GM12878 (cell line): ENCODE results near the gene FGD1. TPM values are rescaled to one million over a fixed set of nuclear protein-coding genes. Genes with fewer than 3 reads are reported as not detected.

Experiments used
- ATAC-seq: fragments of 200-7000 bp; cut with Tn5 transposase; 3 replicates; pipeline ENCODE4 v1.9.1; 2020; ENCODE audit warnings: mild to moderate bottlenecking, moderate library complexity
- BruUV-seq: library from RNA; stranded (reverse); fragments of 400-500 nt; replicated peaks from 2 replicates; lab custom pipeline; 2021; lab: Mats Ljungman, UMichigan
- CTCF ChIA-PET: fragments of 300-600 bp; sonication (Branson Sonifier 250); formaldehyde crosslinking; extraction: SDS; loops from one replicate; lab custom pipeline; 2021; ENCODE audit warnings: inconsistent platforms; lab: Yijun Ruan, JAX
- POLR2A ChIA-PET: fragments of 350-600 bp; formaldehyde crosslinking; extraction: SDS; loops from one replicate; lab custom pipeline; 2021; ENCODE audit warnings: inconsistent platforms; lab: Charles Lee
- RAD21 ChIA-PET: fragments of 300-600 bp; sonication (Branson Sonifier 250); formaldehyde crosslinking; loops from one replicate; lab custom pipeline; 2023; ENCODE audit warnings: antibody characterized with exemption; ENCODE audit not compliant: unreplicated experiment; lab: Charles Lee
- SMC1A ChIA-PET: fragments of 300-600 bp; sonication (Branson Sonifier 250); formaldehyde crosslinking; loops from one replicate; lab custom pipeline; 2023; ENCODE audit not compliant: unreplicated experiment, uncharacterized antibody; lab: Charles Lee
- DNase-seq: peaks from one replicate; pipeline ENCODE4 v3.0.0-alpha.2; 2011; ENCODE audit warnings: low read depth, low spot score
- FAIRE-seq: peaks from 3 replicates; lab custom pipeline; 2011; peaks lifted over from hg19 to GRCh38; lab: Jason Lieb, UNC
- H2AFZ ChIP-seq: 2 replicates; pipeline ENCODE4 v1.6.0; 2011; ENCODE audit warnings: low read depth, low read length, control low read depth; ENCODE audit not compliant: control insufficient read depth
- H3K27ac ChIP-seq: 2 replicates; pipeline ENCODE4 v1.5.1; 2011; ENCODE audit warnings: control low read depth; ENCODE audit not compliant: control insufficient read depth, insufficient read depth
- H3K27me3 ChIP-seq, 2 experiments: replicated peaks in 1 of 2; 2 replicates each; pipeline versions ENCODE4 v1.6.0 to v1.6.1; 2011; ENCODE audit warnings: low read length in 1 of 2; ENCODE audit not compliant: control insufficient read depth in 2 of 2, insufficient read depth in 2 of 2
- H3K36me3 ChIP-seq, 2 experiments: 2 replicates each; pipeline ENCODE4 v1.5.1; 2011; ENCODE audit warnings: low read length in 1 of 2; ENCODE audit not compliant: control insufficient read depth in 2 of 2, insufficient read depth in 2 of 2
- H3K4me1 ChIP-seq: 2 replicates; pipeline ENCODE4 v1.6.1; 2011; ENCODE audit warnings: mild to moderate bottlenecking, low read length, moderate library complexity, mixed read lengths; ENCODE audit not compliant: control insufficient read depth, insufficient read depth
- H3K4me2 ChIP-seq: 2 replicates; pipeline ENCODE4 v1.6.0; 2011; ENCODE audit warnings: control low read depth; ENCODE audit not compliant: control insufficient read depth, insufficient read depth
- H3K4me3 ChIP-seq: fragments of 200-600 bp; sonication (generic); 2 replicates; pipeline ENCODE4 v1.5.1; 2016
- H3K79me2 ChIP-seq: 2 replicates; pipeline ENCODE4 v1.6.0; 2011; ENCODE audit warnings: low read length; ENCODE audit not compliant: control insufficient read depth, insufficient read depth
- H3K9ac ChIP-seq: 2 replicates; pipeline ENCODE4 v1.8.0; 2011; ENCODE audit warnings: low read length, control low read depth, mixed read lengths; ENCODE audit not compliant: control insufficient read depth, insufficient read depth
- H3K9me3 ChIP-seq: replicated peaks from 3 replicates; pipeline ENCODE4 v1.5.1; 2011; ENCODE audit warnings: mild to moderate bottlenecking, low read length; ENCODE audit not compliant: control insufficient read depth, insufficient read depth
- H4K20me1 ChIP-seq: 2 replicates; pipeline ENCODE4 v1.6.0; 2011; ENCODE audit not compliant: control insufficient read depth, insufficient read depth
- ASH2L ChIP-seq: fragments of 300-600, 200-600 bp; sonication (generic); IDR thresholded peaks from 2 replicates; pipeline ENCODE4 v1.6.1; 2017; ENCODE audit warnings: low read depth, mild to moderate bottlenecking, borderline replicate concordance
- GATAD2B ChIP-seq: fragments of 450-650 bp; conservative IDR thresholded peaks from 2 replicates; pipeline ENCODE4 v1.6.1; 2017; ENCODE audit warnings: low read depth, mild to moderate bottlenecking, moderate library complexity
- JUNB ChIP-seq: IDR thresholded peaks from 2 replicates; pipeline ENCODE4 v1.6.1; 2016; ENCODE audit warnings: antibody characterized with exemption, mild to moderate bottlenecking
- MAX ChIP-seq: IDR thresholded peaks from 2 replicates; pipeline ENCODE4 v1.6.1; 2012; ENCODE audit warnings: low read depth, low read length, improper control_type of control experiment
- MEF2B ChIP-seq: fragments of 450-650 bp; IDR thresholded peaks from 2 replicates; pipeline ENCODE4 v1.6.1; 2018; ENCODE audit warnings: mild to moderate bottlenecking, moderate library complexity; ENCODE audit not compliant: partially characterized antibody, poor library complexity, severe bottlenecking
- MTA2 ChIP-seq: fragments of 450-650 bp; IDR thresholded peaks from 2 replicates; pipeline ENCODE4 v1.6.1; 2016; ENCODE audit warnings: low read depth, mild to moderate bottlenecking, moderate library complexity
- RB1 ChIP-seq: fragments of 450-650 bp; formaldehyde crosslinking; IDR thresholded peaks from 2 replicates; pipeline ENCODE4 v1.6.1; 2017; ENCODE audit warnings: mild to moderate bottlenecking, borderline replicate concordance
- RBBP5 ChIP-seq: fragments of 200-600 bp; sonication (generic); conservative IDR thresholded peaks from 2 replicates; pipeline ENCODE4 v1.6.1; 2016
- SMAD5 ChIP-seq: IDR thresholded peaks from 2 replicates; pipeline ENCODE4 v1.6.1; 2016; ENCODE audit warnings: antibody characterized with exemption, low read depth
- SMC3 ChIP-seq: IDR thresholded peaks from 2 replicates; pipeline ENCODE4 v1.6.1; 2011; ENCODE audit warnings: low read length, improper control_type of control experiment, borderline replicate concordance
- YY1 ChIP-seq: IDR thresholded peaks from 2 replicates; pipeline ENCODE4 v1.6.1; 2011; ENCODE audit warnings: low read depth, mild to moderate bottlenecking, low read length
- WGBS: methylation state at CpG from one replicate; pipeline ENCODE4 v1.1.6; 2016; ENCODE audit warnings: low lambda C conversion rate; ENCODE audit not compliant: insufficient replicate concordance, insufficient coverage; ENCODE audit errors: missing lambda C conversion rate; 5-methylcytosine and 5-hydroxymethylcytosine counted together
- in situ Hi-C: fragments of 300-500 bp; cut with MboI; formaldehyde crosslinking; loops from 9 replicates; pipeline ENCODE4 v1.14.3; 2018; ENCODE audit warnings: mixed read lengths
- intact Hi-C: fragments of 100-400 bp; cut with micrococcal nuclease; formaldehyde crosslinking; loops from one replicate; pipeline ENCODE4 v1.14.2; 2022; ENCODE audit not compliant: unreplicated experiment
- polyA plus RNA-seq, 11 experiments: library from polyadenylated mRNA; depleted of rRNA in 4 of 11; unstranded in 6 of 11; stranded (reverse) in 5 of 11; fragments of >200 nt; fragmentation: Nextera tagmentation in 4 of 11; fragmentation: Illumina TruSeq in 1 of 11; extraction: Ambion mirVana in 4 of 11; extraction: Trizol in 1 of 11; gene quantifications; 1 replicate in 1 of 11; 2 replicates in 10 of 11; pipeline versions ENCODE4 v1.2.1 to v1.2.3, GENCODE V29; 2011 to 2016; ENCODE audit warnings: inconsistent platforms in 2 of 11, missing spikeins in 2 of 11, low read depth in 1 of 11
- total RNA-seq, 4 experiments: library from RNA; depleted of rRNA in 3 of 4; stranded (reverse); fragments of >200 nt in 3 of 4; fragmentation: Illumina TruSeq in 1 of 4; extraction: Trizol in 1 of 4; gene quantifications; 2 replicates each; pipeline versions ENCODE4 v1.2.1 to v1.2.3, GENCODE V29; 2013 to 2021

FGD1 gene
- total and polyA plus RNA-seq, 10 of the 15 experiments (the other 5 are each of a cell fraction or from before 2014, with no cell fraction given) = 0.05 to 0.50 (median 0.45) TPM; not detected in 7

DNA sequence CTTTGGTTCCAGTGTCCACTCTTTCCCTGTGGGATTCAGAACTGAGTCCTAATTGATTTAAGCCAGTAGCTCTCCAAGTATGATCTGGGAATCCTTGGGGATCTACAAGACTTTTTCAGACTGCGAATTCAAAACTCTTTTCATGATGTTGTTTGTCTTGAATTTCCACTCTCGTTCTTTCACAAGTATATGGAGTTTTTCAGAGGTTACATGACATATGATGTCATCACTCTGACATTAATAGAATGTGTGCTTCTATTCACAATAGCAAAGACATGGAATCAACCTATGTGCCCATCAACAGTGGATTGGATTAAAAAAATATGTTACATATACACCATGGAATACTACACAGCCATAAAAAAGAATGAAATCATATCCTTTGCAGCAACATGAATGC, 79.1 kb downstream of the FGD1 start:
- H3K27ac ChIP-seq = no peak overlapping the region
- H4K20me1 ChIP-seq = no peaks in the 10 kb centered on the region
- ChIA-PET RAD21 (no interaction called here), SMC1A (no interaction called here), POLR2A (no interaction called here), CTCF (no interaction called here)
- no peaks in the 10 kb centered on the region for H3K79me2 ChIP-seq
- BruUV-seq = no TSS peak
- TF ChIP-seq RB1 (no peak), GATAD2B (no peak), MTA2 (no peak), MAX (no peak), SMAD5 (no peak), ASH2L (no peak), SMC3 (no peak), RBBP5 (no peak), YY1 (no peak), JUNB (no peak), MEF2B (no peak)
- no peaks in the 10 kb centered on the region for H3K27me3 ChIP-seq
- DNase-seq (no peak), FAIRE-seq (no peak), ATAC-seq (no peak)
- H2AFZ ChIP-seq = no peak overlapping the region
- intact Hi-C loops = no loop called here
- no peak overlapping the region for H3K4me3 ChIP-seq
- no peaks in the 10 kb centered on the region for H3K36me3 ChIP-seq
- H3K4me2 ChIP-seq = no peak overlapping the region
- in situ Hi-C loops = no loop called here
- H3K4me1 ChIP-seq = no peaks in the 10 kb centered on the region
- 24% methylated on average over 2 of the region's 2 CpGs for WGBS
- no peak overlapping the region for H3K9ac ChIP-seq
- no peaks in the 10 kb centered on the region for H3K9me3 ChIP-seq
